Skeletal muscle satellite cell (primary cell): ENCODE measurements around the gene ULBP3. TPM values are rescaled to one million over a fixed set of nuclear protein-coding genes. Genes with fewer than 3 reads are reported as not detected.

Experiments used
- H3K27me3 ChIP-seq: 2 replicates; pipeline ENCODE4 v1.7.0; 2013; ENCODE audit warnings: low read length; ENCODE audit not compliant: control insufficient read depth, insufficient read depth
- H3K36me3 ChIP-seq: 2 replicates; pipeline ENCODE4 v1.7.0; 2013; ENCODE audit warnings: mild to moderate bottlenecking, control low read depth, low read length; ENCODE audit not compliant: insufficient read depth
- H3K4me1 ChIP-seq: 2 replicates; pipeline ENCODE4 v1.7.0; 2013; ENCODE audit warnings: low read length; ENCODE audit not compliant: control insufficient read depth, insufficient read depth
- H3K4me2 ChIP-seq: 2 replicates; pipeline ENCODE4 v1.7.0; 2013; ENCODE audit warnings: mild to moderate bottlenecking, low read length
- H3K4me3 ChIP-seq: 2 replicates; pipeline ENCODE4 v1.7.0; 2013; ENCODE audit warnings: low read length
- H3K9ac ChIP-seq: 2 replicates; pipeline ENCODE4 v1.7.0; 2013; ENCODE audit warnings: mild to moderate bottlenecking, low read depth, low read length, moderate library complexity
- H3K9me3 ChIP-seq: replicated peaks from 2 replicates; pipeline ENCODE4 v1.7.0; 2013; ENCODE audit warnings: mild to moderate bottlenecking, control low read depth, low read length
- total RNA-seq: library from RNA; depleted of rRNA; stranded (reverse); fragments of >200 nt; gene quantifications from 2 replicates; pipeline ENCODE4 v1.2.3, GENCODE V29; 2012; rRNA removed

Gene ULBP3
- total RNA-seq, result 21.2 and 27.1 TPM in 2 replicates

GRCh38 chr6:150068720-150069648 lies at the start of gene ULBP3:
ULBP3 (minus strand) TSS chr6:150069121; CDS start chr6:150069066, 55 bp downstream.
- no peaks in the 10 kb centered on the region for H3K9me3 ChIP-seq
- peaks cover 8% of the 10 kb centered on the region for H3K36me3 ChIP-seq
- H3K4me2 ChIP-seq, result peak within 1 kb of the TSS; percentile 83
- peaks cover 15% of the 10 kb centered on the region for H3K4me1 ChIP-seq
- peaks cover 5% of the 10 kb centered on the region for H3K27me3 ChIP-seq
- H3K9ac ChIP-seq, result peak within 1 kb of the TSS; percentile 88
- peak within 1 kb of the TSS; percentile 92 for H3K4me3 ChIP-seq

DNA sequence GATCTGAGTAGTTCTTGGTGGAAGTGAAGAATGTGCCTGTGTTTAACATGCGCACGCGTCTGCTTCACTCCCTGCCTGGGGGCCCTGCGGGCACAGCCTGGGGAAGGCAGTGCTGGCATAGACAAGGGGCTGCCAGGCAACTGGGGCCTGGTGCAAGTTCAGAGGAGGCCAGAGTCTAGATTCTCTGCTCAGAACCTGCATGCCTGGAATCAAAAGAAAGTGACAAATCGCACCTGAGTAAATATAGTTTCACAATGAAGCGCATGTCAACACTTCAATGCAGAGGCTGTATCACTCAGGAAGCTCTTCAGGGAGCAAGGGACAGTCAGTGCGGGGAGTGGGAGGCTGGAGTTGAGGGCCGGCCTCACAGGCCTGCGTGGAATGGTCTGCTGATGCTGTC lies 49.7 kb upstream of the ULBP3 start:
- Histone ChIP-seq H3K36me3 (no peaks in the 10 kb centered on the region), H3K9ac (no peak overlapping the region)

GRCh38 chr6:150118203-150118602 lies 49.3 kb upstream of the ULBP3 start:
- H3K36me3 ChIP-seq, result no peaks in the 10 kb centered on the region
- H3K4me1 ChIP-seq, result no peaks in the 10 kb centered on the region
- H3K27me3 ChIP-seq, result no peaks in the 10 kb centered on the region
- no peaks in the 10 kb centered on the region for H3K9me3 ChIP-seq
- no peak overlapping the region for H3K9ac ChIP-seq
- no peak overlapping the region for H3K4me2 ChIP-seq
- no peak overlapping the region for H3K4me3 ChIP-seq

More for the DNA sequence above, 49.7 kb upstream of the ULBP3 start:
- Histone ChIP-seq H3K4me2 (no peak overlapping the region), H3K9me3 (no peaks in the 10 kb centered on the region), H3K4me3 (no peak overlapping the region), H3K4me1 (no peaks in the 10 kb centered on the region), H3K27me3 (no peaks in the 10 kb centered on the region)

- Histone ChIP-seq H3K4me1 (no peaks in the 10 kb centered on the region), H3K36me3 (no peaks in the 10 kb centered on the region), H3K9ac (no peak overlapping the region), H3K9me3 (no peaks in the 10 kb centered on the region), H3K4me3 (no peak overlapping the region), H3K4me2 (no peak overlapping the region), H3K27me3 (peaks cover 7% of the 10 kb centered on the region)
Observed at GRCh38 chr6:150116200-150116800, 47.4 kb upstream of the ULBP3 start.

GRCh38 chr6:150115769-150116168 lies 46.8 kb upstream of the ULBP3 start:
- no peak overlapping the region for H3K9ac ChIP-seq
- H3K4me1 ChIP-seq, result no peaks in the 10 kb centered on the region
- no peak overlapping the region for H3K4me2 ChIP-seq
- no peaks in the 10 kb centered on the region for H3K9me3 ChIP-seq
- peaks cover 13% of the 10 kb centered on the region for H3K27me3 ChIP-seq
- no peak overlapping the region for H3K4me3 ChIP-seq
- H3K36me3 ChIP-seq, result no peaks in the 10 kb centered on the region

DNA sequence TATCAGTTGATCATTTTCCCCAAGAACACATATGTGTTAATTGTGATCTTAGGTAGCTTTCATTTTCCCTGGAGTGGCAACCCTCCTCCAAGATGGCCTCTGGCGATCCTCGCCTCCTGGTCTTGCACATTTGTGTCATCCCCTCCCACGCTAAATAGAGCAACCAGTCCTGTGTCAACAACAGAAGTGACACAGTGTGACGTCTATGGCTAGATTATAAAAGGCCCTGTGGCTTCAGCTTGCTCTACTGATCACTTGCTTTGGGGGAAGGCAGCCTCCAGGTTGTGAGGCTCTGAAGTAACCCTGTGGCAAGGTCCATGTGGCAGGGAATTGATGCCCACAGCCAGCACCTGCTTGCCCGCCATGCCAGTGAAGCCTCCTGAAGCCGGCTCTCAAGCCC lies 43.3 kb upstream of the ULBP3 start:
- Histone ChIP-seq H3K4me2 (no peak overlapping the region), H3K9me3 (no peaks in the 10 kb centered on the region), H3K4me1 (no peaks in the 10 kb centered on the region), H3K36me3 (no peaks in the 10 kb centered on the region), H3K9ac (no peak overlapping the region), H3K27me3 (peaks cover 20% of the 10 kb centered on the region), H3K4me3 (no peak overlapping the region)

DNA sequence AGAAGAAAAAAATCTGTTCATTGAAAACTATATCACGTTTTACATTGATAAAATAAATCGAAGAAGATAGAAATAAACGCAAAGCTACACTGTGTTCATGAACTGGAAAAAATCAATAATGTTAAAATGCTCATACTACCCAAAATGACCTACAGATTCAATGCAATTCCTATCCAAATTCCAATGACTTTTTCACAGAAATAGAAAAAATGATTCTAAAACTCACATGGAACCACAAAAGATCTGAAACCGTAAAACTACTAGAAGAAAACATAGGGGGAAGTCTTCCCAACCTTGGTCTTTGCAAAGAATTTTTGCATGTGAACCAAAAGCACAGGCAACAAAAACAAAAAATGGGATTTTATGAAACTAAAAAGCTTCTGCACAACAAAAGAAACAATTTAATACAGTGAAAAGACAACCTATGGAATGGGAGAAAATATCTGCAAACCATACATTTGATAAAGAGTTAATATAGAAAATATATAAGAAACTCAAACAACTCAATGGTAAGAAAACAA lies 33.9 kb upstream of the ULBP3 start:
- Histone ChIP-seq H3K4me1 (no peaks in the 10 kb centered on the region), H3K4me3 (no peak overlapping the region), H3K27me3 (peaks cover 4% of the 10 kb centered on the region), H3K9ac (no peak overlapping the region), H3K36me3 (no peaks in the 10 kb centered on the region), H3K9me3 (no peaks in the 10 kb centered on the region), H3K4me2 (no peak overlapping the region)

DNA sequence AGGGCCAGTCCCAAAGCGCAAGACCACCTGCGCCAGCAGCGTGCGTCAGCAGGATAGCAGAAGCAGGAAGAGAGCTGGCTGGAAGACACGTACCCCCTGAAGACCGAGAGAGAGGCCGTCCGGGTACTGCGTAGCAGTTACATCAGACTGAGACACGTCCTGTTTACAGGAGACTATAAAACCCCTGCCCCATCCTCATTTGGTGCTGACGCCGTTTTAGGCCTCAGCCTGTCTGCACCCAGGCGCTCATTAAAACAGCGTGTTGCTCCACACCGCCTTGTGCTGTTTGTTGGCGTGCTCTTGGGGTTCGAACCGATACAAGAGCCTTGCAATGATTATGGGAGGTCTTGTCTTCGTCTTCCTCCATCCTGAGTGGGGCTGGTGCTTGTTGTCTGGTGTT lies 31.8 kb upstream of the ULBP3 start:
- Histone ChIP-seq H3K4me2 (no peak overlapping the region), H3K9me3 (no peaks in the 10 kb centered on the region), H3K36me3 (no peaks in the 10 kb centered on the region), H3K27me3 (peaks cover 17% of the 10 kb centered on the region), H3K4me1 (no peaks in the 10 kb centered on the region), H3K4me3 (no peak overlapping the region), H3K9ac (no peak overlapping the region)

DNA sequence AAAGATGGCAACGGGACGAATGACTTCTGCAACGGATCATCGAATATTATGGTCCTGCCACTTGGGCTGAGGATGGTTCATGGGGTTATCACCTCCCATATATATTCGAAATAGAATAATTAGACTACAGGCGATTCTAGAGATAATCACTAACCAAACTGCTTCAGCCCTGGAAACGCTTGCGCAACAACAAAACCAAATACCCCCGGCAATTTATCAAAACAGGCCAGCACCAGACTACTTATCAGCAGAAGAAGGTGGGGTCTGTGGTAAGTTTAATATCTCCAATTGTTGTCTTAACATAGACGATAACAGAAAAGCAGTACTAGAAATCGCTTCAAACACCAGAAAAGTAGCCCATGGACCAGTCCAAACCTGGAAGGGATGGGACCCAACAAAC lies 31.0 kb upstream of the ULBP3 start:
- Histone ChIP-seq H3K4me3 (no peak overlapping the region), H3K9me3 (no peaks in the 10 kb centered on the region), H3K4me2 (no peak overlapping the region), H3K4me1 (no peaks in the 10 kb centered on the region), H3K9ac (no peak overlapping the region), H3K27me3 (peaks cover 22% of the 10 kb centered on the region), H3K36me3 (no peaks in the 10 kb centered on the region)

DNA sequence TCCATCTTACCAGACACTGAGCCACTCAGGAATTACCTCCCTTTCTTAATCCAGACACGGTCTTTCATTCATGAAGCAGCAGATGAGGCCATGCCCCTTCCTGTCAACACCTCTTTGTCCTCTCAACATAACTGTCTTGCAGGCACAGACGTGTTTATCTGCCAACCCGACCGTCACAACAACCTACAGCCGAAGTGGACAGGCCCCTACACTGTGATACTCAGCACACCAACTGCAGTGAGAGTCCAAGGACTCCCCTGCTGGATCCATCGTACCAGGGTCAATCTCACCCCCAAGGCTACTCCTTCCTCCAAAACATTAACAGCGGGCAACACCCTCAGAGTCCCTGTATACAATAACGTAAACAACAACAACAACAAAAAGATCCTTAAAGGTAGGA lies 30.6 kb upstream of the ULBP3 start:
- no peak overlapping the region for H3K4me2 ChIP-seq
- H3K27me3 ChIP-seq, result peaks cover 26% of the 10 kb centered on the region
- H3K36me3 ChIP-seq, result no peaks in the 10 kb centered on the region
- no peaks in the 10 kb centered on the region for H3K4me1 ChIP-seq
- no peak overlapping the region for H3K4me3 ChIP-seq
- H3K9ac ChIP-seq, result no peak overlapping the region
- no peaks in the 10 kb centered on the region for H3K9me3 ChIP-seq

DNA sequence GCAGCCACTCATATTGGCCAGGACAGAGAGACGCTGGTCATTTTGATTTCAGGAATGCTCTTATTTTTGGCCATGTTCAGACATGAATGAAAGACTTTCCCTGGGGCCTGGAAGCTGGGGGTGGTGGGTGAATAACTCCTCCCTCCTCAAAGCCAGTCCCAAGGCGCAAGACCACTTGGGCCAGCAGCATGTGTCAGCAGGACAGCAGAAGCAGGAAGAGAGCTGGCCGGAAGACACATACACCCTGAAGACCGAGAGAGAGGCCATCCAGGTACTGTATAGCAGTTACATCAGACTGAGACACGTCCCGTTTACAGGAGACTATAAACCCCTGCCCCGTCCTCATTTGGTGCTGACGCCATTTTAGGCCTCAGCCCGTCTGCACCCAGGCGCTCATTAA lies 29.2 kb upstream of the ULBP3 start:
- H3K4me3 ChIP-seq, result no peak overlapping the region
- no peaks in the 10 kb centered on the region for H3K4me1 ChIP-seq
- H3K4me2 ChIP-seq, result no peak overlapping the region
- no peak overlapping the region for H3K9ac ChIP-seq
- H3K36me3 ChIP-seq, result no peaks in the 10 kb centered on the region
- no peaks in the 10 kb centered on the region for H3K9me3 ChIP-seq
- H3K27me3 ChIP-seq, result peaks cover 33% of the 10 kb centered on the region
